Effector CD4-positive, alpha-beta T cell (primary cell): ENCODE data around the gene MYBPH.

ENCODE experiments used
- DNase-seq: peaks from one replicate; pipeline ENCODE4 v3.0.0-alpha.2; 2020

The MYBPH gene

DNA sequence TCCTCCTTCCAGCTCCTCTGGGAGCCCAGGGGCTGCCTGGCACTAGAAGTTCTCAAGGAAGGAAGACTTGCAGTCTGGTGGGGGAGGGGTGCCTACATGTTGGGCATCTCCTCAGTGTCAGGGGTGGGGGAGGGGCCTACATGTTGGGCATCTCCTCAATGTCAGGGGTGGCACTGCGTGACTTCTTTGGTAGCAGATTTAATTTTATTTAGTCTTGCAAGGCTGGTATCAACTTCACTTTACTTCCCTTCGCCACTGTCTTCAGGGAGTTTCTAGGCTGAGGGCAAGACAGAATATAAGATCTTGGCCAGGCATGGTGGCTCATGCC lies 29.6 kb downstream of the MYBPH start:
- DNase-seq: no peak

GRCh38 chr1:203145321-203146041 lies 30.1 kb downstream of the MYBPH start:
- no peak for DNase-seq

DNA sequence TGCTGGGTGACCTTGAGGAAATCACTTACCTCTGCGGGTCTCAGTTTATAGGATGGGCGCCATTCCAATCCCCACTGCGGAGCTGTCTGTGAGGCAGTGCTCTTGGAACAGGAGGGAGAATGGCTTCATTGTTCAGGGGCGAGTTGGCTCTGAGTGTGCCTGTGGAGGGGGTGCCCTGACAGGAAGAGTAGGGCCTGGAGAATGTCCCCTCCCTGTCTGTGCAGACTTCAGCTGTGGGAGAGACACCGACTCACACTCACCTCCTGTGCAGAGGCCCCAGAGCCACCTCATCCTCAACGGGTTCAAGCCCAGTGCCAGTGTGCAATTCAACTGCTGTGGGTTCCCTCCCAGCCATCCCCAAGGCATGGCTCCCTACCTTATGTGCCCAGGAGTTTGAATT lies 31.0 kb downstream of the MYBPH start:
- no peak for DNase-seq

DNA sequence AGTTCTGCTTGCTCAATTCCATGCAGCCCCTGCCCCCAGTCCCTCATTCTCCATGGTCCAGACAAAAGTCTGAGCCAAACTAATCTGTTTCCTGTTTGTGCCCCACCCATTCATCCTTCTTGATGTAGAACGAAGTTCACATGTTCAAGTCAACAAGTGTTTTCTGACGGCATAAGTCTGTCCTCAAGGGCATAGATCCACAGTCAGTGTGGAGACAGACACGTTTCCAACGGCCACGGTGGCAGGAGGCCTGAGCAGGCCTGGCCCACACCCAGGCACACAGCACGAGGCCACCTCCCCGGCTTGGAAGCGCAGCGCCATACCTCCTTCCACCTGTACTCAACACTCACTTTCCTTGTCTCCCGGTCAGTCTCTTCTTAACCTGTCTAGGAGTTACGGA lies 32.0 kb downstream of the MYBPH start:
- DNase-seq: no peak

- DNase-seq: no peak
Measured at GRCh38 chr1:203142684-203143408, 32.8 kb downstream of the MYBPH start.

DNA sequence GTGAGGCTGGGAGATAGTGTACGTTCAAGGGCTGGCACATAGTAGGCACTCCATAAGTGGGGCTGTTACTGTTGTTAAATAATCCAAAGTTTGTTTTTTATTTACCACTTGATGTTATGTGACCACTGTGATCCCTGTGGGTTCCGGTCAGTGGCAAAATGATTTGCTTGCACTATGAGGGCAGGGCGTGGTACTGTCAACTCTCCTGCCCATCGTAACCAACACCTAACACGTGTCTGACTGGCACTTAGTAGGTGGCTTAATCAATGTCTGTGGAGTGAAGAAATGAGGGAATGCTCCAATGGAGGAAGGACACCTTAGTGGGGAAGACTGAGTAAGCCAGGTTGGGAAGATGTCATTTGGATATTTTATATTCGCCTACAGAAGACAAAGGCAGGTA lies 33.5 kb downstream of the MYBPH start:
- DNase-seq: no peak

- DNase-seq: no peak
Measured at GRCh38 chr1:203140743-203141520, 34.7 kb downstream of the MYBPH start.

DNA sequence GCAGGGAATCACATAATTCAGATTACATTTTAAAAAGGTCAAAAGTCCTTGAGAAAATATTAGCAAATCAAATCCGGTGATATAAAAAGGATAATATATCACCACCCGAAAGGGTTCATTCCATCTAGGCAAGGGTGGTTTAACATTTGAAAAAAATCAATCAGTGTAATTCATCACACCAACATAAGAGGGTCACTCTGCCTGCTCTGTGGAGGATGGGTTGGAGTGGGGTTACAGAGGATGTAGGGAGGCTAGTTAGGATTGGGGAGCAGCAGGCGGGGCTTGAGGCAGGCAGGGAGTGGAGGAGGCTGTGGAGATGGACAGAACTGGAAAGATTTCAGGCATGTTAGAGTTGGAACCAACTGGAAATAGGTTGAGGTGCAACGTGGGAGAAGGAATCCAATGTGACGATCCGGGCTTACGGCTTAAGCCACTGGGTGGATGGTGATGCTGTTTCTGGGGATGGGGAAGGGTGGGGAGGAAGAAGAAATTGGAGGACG lies 35.6 kb downstream of the MYBPH start:
- no peak for DNase-seq

DNA sequence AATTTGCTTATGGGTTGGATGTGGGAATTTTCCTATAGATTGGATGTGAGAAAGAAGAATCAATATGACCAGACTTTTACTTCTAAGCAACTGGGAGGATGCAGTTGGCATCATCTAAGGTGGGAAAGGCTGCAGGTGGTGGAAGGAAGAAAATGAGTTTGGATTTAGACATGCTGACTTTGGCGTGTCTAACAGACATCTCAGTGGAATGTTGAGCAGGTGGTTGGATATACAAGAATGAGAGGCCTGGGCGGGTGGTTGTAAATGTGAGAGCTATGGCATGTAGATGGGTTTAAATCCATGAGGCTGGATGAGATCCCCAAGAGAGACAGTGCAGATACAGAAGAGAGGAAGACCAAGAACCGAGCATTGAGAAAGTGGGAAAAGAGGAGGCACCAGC lies 37.6 kb downstream of the MYBPH start:
- no peak for DNase-seq

DNA sequence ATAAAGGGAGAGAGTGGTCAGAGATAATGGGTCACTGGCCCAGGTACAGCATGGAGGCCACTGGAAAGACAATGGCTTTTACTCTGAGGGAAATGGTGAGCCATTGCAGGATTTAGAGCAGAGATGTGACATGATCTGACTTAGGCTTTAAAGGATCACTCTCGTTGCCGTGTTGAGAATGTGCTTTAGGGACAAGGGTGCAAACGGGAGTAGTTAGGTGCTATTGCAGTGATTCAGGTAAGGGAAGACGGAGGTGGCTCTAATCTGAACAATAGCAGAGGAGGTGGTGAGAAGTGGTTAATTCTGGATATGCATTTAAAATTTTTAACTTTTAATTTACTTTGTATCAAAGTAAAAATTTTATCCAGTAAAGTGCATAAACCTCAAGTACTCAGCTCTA lies 38.3 kb downstream of the MYBPH start:
- DNase-seq: no peak

DNA sequence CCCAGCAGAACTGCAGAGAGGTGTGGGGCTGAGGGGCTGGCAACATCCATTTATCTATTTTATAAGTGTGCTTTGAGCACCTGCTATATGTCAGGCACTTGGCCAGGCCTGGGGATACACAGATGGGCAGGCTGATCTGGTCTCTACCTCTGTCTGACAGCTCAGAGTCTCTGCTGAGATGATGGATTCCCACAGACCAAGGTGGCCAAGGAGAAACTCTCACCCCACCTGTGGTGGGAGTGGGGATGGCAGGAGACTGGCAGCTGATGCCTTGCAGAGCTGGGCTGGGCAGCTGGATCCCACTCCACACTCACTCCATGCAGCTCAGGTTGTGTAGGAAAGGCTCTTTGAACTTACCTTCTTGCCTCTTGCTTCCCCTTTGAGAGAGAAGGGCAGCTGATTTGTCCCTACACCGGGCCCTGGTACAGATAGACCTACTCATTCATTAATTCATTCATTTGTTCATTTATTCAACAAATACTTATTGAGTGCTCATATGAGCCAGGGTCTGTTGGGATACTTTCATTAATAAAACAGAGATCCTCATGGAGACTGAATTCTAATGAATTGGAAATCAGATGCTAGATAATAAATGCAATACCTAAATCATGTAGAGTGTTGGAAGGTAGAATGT lies 39.1 kb downstream of the MYBPH start:
- no peak for DNase-seq

DNA sequence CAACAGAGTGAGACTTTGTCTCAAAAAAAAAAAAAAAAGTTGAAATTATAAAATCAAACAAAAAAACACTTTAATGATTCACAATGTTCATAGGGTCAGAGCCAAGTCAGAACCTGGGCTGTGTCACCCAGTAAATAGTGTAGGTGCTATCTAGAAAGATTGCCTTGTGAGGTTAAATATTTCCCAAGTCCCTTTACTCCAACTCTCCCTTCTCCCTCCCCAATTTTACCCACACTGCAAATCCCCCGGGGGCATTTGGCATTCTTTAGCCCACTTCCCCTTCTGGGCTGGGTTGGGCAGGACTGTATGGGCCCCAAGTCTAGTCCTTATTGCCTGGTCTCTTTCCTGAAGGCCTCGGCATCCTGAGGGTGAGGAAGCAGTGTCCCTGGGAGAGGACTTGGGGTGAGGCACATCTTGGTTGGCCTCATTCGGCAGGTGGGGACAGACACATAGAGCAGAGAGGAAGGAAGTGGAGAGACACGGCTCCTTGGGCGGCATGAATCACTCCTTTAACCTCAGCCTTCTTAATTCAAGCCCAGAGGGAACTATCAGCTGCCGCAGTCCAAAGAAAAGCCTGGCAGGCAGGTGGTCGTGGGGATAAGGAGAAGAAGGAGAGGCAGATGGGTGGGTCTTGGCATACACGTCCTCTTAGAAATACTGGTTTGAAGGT lies 39.9 kb downstream of the MYBPH start:
- DNase-seq: no peak

DNA sequence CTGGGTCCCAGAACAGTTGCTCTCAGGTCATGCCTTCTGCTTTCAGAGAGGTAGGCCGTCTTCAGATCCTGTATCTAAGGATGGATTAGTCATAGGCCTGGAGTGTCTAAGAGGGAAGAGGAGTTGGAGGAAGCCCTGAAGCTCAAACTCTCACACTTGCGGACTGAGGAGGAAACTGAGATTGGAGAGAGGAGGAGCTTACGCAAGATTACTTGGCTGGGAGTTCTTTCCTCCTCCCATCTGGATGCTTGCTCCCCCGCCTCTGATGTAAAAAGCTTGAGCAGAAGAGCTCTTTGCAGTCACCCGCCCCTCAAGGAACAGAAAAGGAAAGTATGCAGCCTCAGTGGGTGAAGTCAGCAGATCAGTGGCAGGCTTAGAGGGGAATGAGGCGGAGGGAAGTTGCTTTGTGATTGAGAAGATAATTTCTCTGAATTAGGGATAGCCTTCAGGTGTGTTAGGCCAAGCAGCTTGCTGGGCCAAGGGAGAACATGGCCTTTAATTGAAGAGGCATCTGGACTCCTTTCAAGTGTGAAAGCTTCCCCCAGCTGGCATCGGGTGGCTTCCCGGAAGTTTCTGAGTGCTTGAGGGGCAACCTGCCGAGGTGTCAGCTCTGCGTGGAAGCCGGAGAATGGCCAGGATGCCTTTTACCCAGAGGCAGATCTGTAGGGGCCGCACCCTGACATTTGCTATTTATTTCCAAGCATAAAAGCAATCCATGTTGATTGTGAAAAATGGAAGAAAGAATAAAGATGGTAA lies 41.5 kb downstream of the MYBPH start:
- no peak for DNase-seq

DNA sequence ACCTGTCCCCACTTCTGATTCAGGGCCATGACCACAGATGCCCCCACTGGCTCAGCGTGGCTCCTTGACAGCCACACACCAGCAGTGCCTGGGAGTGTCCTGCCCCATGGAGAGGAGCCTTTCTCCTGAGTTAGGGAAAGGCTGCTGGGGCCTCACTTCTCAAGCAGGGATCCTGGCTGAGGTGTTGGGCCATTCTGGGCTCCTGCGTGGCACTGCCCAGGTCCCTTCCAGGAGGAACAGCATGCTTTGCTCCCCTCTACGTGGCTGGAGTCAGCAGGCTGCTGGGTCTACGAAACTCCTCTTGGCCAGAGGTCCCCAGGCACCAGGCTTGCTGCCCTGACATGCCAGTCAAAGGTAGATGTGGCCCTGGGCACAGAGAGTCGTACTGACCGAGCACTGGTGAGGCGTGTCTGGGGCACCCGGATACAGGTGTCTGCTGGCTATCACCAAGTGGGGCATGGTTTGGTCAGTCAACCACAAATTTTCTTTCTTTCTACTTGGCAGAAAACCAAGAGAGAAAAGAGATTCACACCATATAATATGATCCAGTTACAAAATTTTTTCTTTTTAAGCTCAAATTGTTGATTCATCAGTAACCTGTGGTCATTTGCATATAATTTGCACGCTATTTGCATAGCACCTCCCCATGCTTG lies 44.0 kb downstream of the MYBPH start:
- DNase-seq: no peak

DNA sequence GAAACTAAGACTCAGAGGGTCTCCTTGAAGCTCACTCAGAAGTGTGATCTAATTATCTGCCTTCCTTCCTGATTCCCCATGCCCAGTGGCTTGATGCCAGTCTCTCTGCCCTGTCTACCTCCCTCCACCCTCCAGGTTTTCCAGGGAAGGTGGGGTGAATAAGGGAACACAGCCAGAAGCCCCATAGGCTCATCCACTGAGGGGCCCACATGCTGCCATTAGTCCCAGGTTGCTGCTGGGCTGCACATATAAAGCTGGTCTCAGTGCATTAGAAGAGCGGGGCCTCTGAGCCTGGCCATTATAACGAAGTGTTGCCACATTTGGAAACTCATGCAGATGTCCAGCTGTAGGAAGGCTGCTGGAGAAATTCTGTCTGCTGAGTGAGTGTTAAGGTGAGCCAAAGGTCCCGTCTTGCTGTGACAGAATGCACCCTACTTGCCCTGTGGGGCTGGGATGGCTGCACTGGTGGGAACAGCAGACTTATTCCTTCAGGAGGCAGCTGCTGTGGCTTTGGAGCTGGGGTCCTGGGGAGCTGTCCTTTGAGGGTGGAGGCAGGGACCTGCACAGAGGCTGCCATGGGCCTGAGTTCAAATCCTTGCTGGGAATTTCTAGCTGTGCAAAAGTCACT lies 45.2 kb downstream of the MYBPH start:
- no peak for DNase-seq

DNA sequence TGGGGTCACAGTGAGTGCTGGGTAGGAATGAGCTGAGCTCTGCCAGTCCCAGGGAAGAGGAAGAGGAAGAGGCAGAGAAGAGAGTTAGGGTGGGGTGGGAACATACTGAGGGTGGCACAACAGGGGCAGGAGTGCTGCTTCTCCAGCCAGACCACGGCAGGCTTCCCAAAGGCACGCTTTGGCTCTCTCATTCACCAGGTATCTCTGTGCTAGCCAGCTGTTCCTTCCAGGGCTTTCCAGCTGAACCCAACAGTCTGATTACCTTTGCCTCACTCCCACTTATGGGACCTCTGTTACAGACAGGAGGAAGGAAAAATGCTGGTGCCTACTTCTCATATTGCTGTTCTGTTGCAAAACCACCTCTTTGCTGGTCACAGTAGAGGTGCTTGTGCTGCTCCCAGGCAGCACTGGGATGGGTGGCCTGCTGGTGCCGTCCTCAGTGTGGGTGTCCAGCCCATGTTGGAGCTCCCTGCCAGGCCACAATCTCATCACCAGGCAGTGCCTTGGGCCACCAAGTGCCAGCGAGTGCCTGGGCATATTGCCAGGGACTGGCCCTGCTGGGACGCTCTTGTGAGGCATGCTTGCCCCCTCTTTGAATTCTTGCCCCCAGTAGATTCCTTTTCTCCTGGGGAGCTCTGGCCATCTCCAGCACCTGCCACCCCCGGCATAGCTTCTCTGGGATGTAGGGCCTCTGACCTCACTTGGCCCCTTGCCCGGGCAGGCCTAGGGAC lies 46.0 kb downstream of the MYBPH start:
- DNase-seq: no peak

- no peak for DNase-seq
Measured at GRCh38 chr1:203128716-203129500, 46.7 kb downstream of the MYBPH start.

- no peak for DNase-seq
Measured at GRCh38 chr1:203128431-203128715, 47.3 kb downstream of the MYBPH start.

GRCh38 chr1:203127666-203128430 lies 47.8 kb downstream of the MYBPH start, which contains the start of gene ADORA1:
Gene ADORA1, plus strand, starts transcription at chr1:203127726. Its CDS starts 1,116 bp downstream, at chr1:203128842.
- DNase-seq: no peak
